Stimulated activated CD4-positive, alpha-beta T cell treated with anti-CD3 and anti-CD28 coated beads, Interleukin-12 subunit alpha, Interleukin-12 subunit beta, amount 100 ng/mL, for 4 hours (primary cell): ENCODE data around the gene PHF24.

ENCODE experiments used
- DNase-seq: peaks from one replicate; pipeline ENCODE4 v3.0.0-alpha.2; 2020

PHF24 gene

DNA sequence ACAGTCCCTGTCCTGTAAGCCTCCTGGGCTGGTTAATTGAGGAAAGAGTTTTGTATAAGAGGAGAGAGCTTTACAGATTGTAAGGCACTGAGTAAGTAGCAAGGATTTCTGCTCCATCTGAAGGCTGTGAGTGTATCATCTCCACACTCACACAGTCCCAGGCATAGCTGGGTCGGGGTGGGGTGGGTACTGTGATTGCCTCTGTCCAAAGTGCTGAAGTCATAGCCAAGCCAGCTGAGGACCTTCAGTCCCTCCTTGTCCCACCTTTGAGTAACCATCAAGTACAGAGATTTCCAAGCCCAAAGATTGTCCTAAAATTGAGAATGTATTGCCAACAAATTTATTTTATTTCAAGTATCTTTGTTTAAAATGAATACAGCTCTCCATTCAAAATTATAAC lies 26.0 kb downstream of the PHF24 start:
- DNase-seq = no peak

DNA sequence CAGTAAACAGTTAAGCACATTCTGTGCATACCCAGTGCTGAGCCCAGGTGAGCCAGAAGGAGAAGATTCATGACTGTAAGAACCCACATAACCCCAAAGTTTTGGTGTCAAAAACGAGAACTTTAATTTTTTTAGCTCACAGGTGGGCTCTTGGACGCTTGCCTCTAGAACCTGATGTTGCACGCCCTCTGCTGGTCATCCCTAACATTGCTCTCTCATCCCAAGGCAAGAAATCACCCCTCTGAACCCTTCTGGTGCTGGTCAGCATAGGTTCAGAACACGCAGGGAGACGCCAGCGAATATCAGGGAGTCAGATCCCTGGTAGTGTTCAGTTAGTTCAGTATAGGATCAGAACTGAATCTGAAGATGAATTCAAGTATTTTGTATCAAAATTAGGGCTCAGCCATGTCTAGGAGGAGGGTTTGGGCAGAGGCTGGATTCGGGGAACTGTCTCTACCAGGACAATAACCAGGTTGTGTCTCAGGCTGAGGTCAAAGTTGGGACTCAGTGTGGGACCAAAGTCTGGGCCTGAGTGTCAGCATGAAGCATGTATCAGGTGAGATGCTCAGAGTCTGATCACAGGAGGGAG lies 27.3 kb downstream of the PHF24 start:
- DNase-seq = peak; percentile 54

DNA sequence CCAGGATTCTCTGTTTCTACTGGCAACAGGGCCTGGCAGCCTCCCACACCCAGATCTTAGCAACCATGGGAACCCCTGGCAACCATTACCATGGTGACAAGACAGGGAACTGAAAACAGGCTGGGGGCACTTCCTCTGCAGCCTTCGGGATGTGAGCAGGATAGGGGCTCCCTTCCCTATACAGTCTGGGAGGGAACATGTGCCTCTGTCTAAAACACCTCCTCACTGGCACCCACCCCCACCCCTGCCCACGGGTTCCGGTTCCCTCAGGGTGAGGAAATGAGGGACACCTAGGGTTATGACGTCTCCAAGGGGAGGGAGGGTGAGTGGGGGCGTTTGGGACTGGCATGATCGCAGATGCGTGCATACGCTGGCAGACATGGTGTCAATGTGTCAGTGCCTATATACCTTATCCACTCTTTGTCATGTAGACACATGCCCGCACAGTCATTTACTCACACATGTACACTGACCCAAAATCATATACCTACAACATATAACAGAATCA lies 28.5 kb downstream of the PHF24 start:
- DNase-seq = peak; percentile 43

DNA sequence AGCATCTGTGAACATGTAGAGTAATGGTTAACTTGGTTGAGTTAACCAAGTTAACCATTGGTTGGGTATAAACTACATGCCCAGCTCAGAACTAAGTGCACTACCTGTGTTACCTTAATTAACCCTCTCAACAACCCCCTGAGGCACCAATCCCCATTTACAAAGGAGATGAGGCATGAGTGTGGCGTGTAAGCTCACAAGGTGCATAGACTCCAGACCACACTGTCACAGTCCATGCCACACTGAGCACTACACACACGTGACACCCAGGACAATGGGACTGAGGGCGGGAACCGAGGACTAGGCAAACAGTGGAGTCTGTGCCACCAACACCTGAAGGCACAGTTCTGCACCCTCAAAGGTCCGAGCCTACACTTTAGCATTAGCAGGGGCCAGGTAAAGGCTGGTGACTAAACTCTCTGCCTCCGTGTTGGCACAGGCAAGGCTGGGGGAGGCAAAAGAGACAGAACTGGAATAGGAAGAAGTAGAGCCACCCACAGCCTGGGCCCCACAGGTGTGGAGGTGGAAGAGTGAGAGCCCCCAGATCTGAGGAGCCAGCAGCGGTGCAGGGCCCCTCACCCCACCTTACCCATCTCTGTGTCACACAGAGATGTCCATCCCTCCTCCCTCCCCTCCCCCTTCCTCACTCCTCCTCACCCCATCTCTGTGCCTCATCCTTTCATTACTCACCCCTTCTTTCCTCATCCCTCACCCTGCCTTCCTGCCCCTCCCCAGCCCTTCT lies 29.2 kb downstream of the PHF24 start:
- DNase-seq = no peak

DNA sequence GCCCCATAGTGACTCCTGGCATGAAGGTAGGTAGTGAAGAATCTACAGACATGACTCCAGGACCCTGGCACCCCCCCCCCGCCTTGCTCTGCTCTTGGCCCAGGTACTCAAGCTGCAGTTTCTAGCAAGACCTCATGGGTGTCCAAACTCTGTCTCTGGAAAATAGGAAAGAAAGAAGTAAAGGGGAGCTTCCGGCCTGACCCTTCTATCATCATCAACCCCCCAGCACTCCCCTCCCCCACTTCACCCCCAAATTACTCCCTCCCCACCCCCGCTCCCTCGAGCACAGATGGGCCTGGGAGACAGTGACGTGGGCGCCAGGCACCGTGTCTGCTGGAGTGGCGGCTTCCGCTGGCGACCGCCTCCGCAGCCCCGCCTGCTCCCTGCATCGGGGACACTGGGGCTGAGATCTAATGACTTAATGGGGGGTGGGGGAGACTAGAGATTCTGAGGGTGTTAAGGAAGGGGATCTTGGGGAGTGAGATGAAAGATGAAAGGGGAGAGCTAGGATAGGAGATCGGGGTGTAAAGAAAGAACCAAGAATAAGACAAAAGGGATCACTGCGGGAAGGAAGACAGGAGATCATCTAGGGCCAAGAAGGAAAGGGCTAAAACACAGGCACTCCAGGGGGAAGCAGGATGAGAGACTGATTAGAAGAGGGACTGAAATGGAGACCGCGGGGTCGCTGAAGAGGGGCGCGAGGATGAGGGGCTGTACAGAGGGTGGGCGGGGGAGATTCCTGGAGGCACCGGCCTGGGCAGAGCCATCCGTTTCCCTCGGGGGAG lies 30.3 kb downstream of the PHF24 start:
- DNase-seq = peak; percentile 47

DNA sequence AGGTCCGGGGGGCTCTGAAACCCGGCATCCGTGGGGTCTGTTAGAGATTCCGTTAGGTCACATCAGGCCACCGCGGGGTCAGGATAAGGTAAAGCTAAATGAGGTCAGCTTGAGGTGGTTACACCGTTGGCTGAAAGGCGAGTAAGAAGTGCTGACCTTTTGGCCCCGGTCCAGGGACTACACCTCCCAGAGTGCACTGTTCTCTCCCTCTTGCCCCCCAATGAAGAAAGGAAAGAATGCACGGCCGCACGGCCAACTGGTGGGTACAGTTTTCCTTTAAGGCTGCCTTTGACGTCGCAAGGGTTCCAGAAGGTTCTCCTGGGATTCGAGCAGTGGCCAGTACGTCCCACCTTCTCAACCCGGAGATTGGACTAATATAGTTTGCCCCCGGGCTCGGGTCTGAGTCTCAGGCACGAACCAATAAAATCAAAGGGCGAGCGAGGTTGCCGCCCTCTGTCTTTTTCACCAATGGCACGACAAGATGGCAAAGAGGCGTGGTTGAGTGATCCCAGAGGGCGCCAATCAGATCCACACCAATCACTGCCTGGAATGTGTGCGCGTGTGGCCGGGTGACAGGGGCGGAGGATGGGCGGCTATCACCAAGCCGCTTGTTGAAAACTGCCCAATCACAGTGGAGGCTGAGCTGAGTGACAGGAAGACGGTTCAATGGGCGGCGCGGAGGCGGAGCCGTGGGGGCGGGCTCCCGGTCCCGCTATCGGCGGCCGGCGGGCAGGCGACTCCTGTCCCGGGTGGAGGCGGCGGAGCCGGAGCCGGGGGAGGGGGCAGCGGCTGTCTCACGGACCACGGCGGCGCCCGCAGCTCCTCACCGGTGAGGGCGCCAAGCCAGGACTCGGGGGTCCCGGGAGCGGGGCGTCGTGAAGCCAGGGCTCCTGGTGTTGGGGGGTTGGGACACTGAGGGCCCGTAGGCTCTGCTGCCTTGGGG lies 31.2 kb downstream of the PHF24 start, which contains the start of gene DNAJB5:
Gene DNAJB5 (plus strand): TSS at position 743 of the 943 bp plus-strand sequence. CDS start 886 bp downstream, outside the sequence.
- DNase-seq = peak; percentile 94

DNA sequence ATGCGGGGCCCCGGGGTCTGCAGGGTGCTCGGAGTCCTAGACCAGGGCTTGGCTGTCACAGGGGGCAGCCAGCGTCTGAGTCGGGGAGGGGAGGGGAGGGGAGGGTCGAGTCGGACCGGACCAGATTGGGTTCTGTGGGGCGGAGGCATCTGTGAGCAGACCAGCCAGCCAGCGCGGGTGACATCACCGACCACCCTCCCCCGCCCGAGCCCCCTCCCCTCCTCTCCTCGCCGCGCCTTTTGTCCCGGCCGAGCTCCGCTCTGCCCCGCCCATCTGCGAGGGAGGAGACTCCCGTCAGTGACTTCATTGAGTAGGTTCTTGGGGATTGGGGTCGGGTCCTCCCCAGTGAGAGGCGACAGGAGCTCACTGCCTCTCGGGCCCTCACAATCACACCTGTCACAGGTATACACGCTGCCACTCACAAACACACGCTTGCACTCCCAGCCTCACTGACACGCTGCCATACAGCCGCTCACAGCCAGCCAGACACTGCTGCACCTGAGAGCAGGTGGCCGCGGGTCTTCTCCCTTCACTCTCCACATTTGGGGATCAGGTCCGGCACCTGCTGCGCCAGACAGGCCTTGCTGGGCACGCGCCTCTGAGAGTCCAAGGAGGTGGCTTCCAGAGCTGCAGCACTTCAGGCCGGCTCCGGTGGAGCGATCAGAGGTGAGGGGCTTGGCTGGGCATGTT lies 32.0 kb downstream of the PHF24 start:
- peak; percentile 30 for DNase-seq

DNA sequence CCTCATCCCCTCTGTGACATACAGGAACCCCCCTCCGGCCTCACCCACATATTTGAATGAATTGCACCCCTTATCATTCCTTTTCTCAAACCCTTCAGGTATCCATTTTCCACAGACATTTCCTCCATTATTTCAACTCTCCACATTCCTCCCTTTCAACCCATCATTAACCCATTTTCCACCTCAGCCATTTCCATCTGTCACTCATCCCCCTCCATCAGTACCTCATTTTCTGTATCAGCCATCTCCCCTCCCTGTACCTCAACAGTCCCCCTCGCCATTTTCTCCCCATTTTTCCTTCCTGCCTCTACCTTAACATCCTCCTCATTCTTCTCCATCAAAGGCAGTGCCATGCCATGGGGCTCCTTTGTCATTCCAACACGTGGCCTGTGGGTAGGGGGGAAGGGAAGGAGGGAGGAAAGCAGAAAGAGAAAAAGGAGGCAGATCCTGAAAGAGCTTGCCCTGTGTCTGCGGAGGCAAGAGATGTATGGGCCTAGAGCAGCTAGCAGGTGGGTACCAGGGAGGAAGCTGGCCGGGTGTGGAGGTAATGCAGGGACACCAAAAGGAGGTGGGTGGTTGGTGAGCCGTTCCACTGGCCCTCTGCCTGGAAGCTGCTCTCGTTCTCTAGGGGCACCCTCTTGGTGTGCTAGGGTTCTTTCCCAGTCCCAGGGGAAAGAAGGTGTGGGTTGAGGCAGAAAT lies 33.0 kb downstream of the PHF24 start:
- DNase-seq = no peak

DNA sequence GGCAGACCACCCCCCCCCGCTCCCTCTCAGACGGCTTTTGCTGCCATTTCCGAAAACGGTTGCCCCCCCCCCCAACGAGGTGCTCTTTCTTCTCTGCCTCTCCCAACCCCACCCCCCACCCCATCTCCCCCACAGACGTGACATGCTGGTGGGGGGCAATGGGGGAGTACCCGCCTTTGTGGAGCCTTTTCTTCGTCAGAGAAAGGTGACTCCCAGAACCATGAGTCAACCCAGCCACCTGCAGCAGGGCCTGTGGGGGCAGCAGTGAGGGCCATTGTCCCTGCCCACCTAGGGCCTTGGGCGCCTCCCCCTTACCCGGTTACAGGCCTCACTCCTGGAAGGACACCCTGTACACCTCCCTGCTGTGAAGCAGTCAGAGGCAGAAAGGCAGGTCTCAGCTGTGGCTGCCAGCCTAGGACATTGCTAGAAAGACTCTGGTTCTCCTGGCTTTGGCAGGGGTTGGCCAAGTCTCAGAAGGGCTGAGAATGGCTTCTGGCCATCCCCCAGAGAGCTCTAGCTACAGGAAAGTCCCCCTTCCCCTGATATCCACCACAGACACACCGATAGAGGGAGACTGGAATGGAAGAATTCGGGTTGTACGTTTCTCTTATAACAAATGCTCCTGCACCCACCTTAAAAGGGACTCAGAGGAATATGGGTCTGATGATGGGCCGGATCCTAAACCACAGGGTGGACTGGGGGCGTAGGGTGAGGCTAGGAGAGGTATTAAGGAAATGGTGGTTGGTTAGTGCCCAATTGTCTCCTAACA lies 33.7 kb downstream of the PHF24 start:
- DNase-seq = no peak

DNA sequence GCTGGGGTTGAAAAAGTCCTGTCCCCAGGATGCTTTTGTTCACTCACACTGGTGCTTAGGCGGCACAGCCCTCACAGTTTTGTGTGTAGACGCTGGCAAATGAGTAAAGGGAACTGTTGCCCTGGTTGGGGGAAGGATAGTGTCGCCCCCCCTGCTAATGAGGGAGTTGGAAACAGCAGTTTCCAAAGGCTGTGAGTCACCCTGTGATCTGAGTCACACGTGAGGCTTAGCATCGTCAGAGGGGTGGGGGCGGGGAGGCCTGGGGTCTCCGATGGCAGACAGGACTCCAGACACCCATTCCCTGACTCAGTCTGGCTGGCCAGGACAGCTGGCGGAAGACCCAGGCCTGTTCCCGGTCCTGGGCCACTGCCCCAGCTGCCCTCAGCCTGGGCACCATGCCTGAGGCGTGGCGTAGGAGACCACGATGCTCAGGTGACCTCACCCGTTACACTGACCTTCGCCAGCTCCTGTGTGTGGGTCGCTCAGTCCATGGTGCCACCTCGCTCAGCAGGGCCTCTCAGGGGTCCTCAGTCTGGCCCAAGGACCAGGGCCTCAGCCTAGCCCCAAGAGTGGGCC lies 34.4 kb downstream of the PHF24 start:
- DNase-seq = peak; percentile 67

DNA sequence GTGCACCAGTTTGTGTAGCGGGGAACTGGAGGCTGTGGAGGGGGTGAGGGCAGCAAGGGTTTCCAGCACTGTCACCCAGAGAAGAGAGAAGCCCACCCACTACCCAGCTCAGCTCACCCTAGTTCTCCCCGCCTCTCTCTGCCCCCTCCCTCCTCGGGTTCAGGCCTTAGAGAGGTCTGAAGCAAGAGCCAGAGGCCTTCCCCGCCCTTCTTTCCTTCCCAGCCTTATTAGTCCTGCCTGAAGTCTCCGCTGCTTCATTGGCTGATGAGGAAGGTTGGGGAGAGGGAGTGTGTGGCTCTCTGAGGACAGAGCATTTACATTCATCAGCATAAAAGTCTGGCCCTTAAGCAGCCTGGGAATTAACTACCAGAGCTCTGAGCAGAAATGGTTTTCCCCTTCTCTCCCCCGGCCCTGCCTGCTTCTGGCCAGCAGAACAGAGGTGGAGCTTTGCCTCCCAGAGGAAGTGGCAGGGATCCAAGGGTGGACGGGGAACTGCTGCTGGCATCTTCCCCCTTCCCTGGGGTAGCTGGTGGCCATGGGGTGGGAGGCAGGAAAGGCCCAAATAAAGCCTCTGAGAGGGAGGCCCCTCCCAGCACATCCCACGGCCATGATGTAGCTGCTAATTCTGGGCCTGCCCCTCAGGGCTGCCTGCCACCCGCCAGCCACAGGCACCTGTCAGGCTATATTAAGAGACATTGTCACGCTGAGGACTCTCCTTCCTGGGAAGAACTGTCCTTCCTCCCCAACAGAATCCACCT lies 35.6 kb downstream of the PHF24 start:
- no peak for DNase-seq

DNA sequence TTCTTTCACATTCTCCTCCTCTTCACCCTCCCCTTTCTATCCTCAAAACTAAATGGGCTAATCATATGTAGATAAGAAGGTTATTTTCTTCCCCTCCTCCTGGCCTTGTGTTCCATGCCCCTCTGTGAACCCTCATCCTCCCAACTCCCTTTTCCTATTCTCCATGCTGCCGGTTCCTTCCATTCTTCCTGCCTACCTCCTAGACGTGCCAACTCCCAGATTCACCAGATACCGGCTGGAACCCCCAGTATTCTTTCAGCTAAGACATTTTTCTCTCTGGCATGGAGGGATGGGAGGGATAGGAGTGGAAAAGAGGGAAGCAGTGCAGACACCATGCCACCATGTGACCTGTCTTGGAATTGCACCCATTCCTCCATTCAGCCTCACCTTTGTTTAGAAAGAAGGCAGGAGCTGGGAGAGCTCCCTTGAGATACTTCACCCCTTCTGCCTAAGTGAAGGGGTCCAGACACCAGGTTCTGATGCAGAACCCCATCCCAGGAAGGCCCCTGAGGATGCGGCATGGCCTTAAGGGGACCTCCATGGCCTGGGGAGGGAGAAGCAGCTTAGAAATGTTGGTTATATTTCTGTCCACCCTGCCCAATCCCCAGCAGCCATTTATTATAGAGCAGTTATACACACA lies 36.3 kb downstream of the PHF24 start:
- DNase-seq = no peak

DNA sequence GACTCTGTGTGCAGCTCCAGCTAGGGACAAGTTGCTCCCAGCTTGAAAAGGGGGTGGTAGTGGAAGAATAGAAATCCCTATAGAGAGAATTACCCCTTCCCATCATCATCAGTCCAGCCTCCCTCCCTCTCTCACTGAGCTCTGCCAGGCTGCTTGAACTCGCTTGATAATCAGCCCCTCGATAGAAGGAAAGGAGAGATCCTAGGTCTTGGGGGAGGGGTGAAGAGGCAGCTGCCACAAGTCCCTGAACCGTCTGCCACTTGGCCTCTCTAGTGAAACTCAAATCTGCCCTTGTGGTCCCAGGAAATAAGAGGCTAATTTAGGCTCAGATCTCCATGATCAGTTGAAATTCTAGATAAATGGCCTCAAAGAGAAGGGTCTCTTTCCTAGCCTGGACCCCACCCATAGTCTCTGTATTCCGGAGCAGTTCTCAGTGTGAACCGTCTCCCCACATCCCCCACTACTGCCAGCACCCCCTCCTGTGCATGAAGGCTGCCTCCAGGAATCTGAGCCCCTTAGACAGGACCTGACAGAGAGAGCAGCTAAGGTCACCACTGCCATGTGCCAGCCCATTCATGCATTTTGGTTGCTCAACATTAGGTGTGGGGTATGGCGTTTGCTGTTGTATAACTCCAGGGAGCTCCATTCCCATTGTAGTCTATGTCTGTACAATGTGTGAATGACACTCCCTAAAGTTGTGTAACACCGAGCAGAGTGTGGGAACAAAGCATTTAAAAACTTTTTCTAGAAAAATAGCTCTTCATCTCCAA lies 37.0 kb downstream of the PHF24 start:
- DNase-seq = no peak

DNA sequence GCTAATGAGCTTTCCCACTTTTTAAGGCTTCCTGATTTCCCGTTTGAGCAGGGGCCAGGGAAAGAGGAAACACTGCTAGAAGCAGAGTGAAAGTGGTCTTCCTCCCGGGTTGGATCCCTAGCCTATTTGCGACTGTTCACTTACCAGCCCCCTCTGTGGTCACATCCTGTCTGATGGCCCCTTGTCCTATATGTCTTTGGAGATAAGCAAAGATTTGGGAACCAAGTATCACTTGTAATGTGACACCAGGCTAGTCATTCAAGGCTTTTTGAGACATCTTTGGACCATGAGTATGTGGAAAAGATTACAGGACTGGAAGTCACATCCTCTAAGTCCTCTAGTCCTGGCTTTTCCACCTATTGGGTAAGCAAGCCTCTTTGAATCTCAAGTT lies 37.6 kb downstream of the PHF24 start:
- no peak for DNase-seq

DNA sequence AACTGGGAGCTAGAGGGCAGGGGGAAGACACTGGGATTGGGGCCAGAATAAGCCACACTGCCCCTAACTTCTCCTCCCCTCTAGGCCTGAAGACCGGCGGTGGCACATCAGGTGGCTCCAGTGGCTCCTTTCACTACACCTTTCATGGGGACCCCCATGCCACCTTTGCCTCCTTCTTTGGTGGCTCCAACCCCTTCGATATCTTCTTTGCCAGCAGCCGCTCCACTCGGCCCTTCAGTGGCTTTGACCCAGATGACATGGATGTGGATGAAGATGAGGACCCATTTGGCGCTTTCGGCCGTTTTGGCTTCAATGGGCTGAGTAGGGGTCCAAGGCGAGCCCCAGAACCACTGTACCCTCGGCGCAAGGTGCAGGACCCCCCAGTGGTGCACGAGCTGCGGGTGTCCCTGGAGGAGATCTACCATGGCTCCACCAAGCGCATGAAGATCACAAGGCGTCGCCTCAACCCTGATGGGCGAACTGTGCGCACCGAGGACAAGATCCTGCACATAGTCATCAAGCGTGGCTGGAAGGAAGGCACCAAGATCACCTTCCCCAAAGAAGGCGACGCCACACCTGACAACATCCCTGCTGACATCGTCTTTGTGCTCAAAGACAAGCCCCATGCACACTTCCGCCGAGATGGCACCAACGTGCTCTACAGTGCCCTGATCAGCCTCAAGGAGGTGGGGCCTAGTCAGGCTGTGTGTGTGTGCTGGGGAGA lies 38.3 kb downstream of the PHF24 start:
- no peak for DNase-seq

DNA sequence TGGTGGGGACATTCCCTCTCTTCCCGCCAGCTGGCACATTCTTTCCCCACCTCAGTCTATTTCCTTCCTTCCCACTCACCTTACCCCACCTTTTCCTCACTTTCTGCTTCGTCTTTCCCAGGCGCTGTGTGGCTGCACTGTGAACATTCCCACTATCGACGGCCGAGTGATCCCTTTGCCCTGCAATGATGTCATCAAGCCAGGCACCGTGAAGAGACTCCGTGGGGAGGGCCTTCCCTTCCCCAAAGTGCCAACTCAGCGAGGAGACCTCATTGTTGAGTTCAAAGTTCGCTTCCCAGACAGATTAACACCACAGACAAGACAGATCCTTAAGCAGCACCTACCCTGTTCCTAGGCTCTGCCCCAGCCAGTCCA lies 38.8 kb downstream of the PHF24 start:
- DNase-seq = no peak

DNA sequence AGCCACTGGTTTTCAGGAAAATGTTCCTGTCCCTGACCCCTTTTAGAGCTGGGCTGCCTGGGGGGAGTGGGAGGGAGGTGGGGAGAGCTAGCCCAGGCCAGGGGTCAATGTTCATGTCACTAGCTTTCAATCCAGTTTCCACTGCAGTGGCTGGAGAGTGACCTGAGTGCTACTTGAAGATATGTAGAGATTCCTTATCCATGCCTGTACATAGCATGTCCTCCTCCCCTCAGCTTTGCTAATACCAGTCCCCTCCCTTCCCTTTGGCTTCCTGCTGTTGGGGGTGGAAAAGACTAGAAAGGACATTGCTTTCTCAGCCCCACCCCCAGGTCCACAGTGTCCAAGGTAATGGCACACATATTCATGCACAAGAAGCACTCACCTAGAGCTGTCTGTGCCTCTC lies 39.3 kb downstream of the PHF24 start:
- DNase-seq = no peak
